H9 (cell line): ENCODE results near the gene CMTM2. TPM values are rescaled to one million over a fixed set of nuclear protein-coding genes. Genes with fewer than 3 reads are reported as not detected.

Experiments
- DNase-seq: peaks from one replicate; pipeline ENCODE4 v3.0.0-alpha.2; 2017
- H2AFZ ChIP-seq: one replicate; pipeline ENCODE4 v1.6.1; 2013; ENCODE audit warnings: mild to moderate bottlenecking, low read length, control low read depth, moderate library complexity
- H2AK5ac ChIP-seq: 2 replicates; pipeline ENCODE4 v1.6.1; 2013; ENCODE audit warnings: low read length, control low read depth, mixed read lengths; ENCODE audit not compliant: insufficient read length
- H2BK120ac ChIP-seq: one replicate; pipeline ENCODE4 v1.6.1; 2013; ENCODE audit warnings: low read depth, mild to moderate bottlenecking, low read length, control low read depth, inconsistent platforms; ENCODE audit not compliant: poor library complexity, severe bottlenecking
- H2BK12ac ChIP-seq: 2 replicates; pipeline ENCODE4 v1.6.1; 2013; ENCODE audit warnings: low read length, control low read depth, mixed read lengths, low read depth; ENCODE audit not compliant: insufficient read length
- H2BK15ac ChIP-seq: 2 replicates; pipeline ENCODE4 v1.6.1; 2013; ENCODE audit warnings: low read depth, low read length, control low read depth
- H2BK20ac ChIP-seq: one replicate; pipeline ENCODE4 v1.6.1; 2013; ENCODE audit warnings: low read depth, mild to moderate bottlenecking, low read length, control low read depth, inconsistent platforms; ENCODE audit not compliant: poor library complexity, severe bottlenecking
- H2BK5ac ChIP-seq: 2 replicates; pipeline ENCODE4 v1.6.1; 2013; ENCODE audit warnings: low read length, control low read depth, mixed read lengths; ENCODE audit not compliant: insufficient read length
- H3K14ac ChIP-seq: 2 replicates; pipeline ENCODE4 v1.6.1; 2013; ENCODE audit warnings: low read length, control low read depth; ENCODE audit not compliant: insufficient read depth
- H3K18ac ChIP-seq: 2 replicates; pipeline ENCODE4 v1.6.1; 2013; ENCODE audit warnings: low read depth, mild to moderate bottlenecking, mixed read lengths, low read length, control low read depth; ENCODE audit not compliant: insufficient read length
- H3K23ac ChIP-seq: 2 replicates; pipeline ENCODE4 v1.6.1; 2013; ENCODE audit warnings: low read length, control low read depth, mixed read lengths, low read depth; ENCODE audit not compliant: insufficient read length
- H3K23me2 ChIP-seq: 2 replicates; pipeline ENCODE4 v1.6.1; 2013; ENCODE audit warnings: low read depth, mild to moderate bottlenecking, mixed read lengths, low read length, control low read depth; ENCODE audit not compliant: insufficient read length, poor library complexity, severe bottlenecking
- H3K27ac ChIP-seq: 2 replicates; pipeline ENCODE4 v1.5.1; 2013; ENCODE audit warnings: low read length, control low read depth, mixed read lengths, low read depth; ENCODE audit not compliant: insufficient read length
- H3K27me3 ChIP-seq: 2 replicates; pipeline ENCODE4 v1.6.1; 2013; ENCODE audit warnings: low read length, control low read depth, inconsistent platforms; ENCODE audit not compliant: insufficient read depth
- H3K4ac ChIP-seq: 2 replicates; pipeline ENCODE4 v1.6.1; 2013; ENCODE audit warnings: low read depth, mild to moderate bottlenecking, control low read depth, inconsistent platforms, low read length, moderate library complexity
- H3K4me1 ChIP-seq: 2 replicates; pipeline ENCODE4 v1.6.1; 2013; ENCODE audit warnings: low read length, control low read depth, inconsistent platforms; ENCODE audit not compliant: insufficient read depth
- H3K4me2 ChIP-seq: 2 replicates; pipeline ENCODE4 v1.6.1; 2013; ENCODE audit warnings: low read length, control low read depth, mixed read lengths; ENCODE audit not compliant: insufficient read length, insufficient read depth
- H3K56ac ChIP-seq: 2 replicates; pipeline ENCODE4 v1.6.1; 2013; ENCODE audit warnings: low read depth, mild to moderate bottlenecking, mixed read lengths, low read length, control low read depth; ENCODE audit not compliant: insufficient read length
- H3K79me1 ChIP-seq: 2 replicates; pipeline ENCODE4 v1.6.1; 2013; ENCODE audit warnings: low read depth, mild to moderate bottlenecking, moderate library complexity, low read length, control low read depth, inconsistent platforms; ENCODE audit not compliant: insufficient read depth, poor library complexity, severe bottlenecking
- H3K79me2 ChIP-seq: 2 replicates; pipeline ENCODE4 v1.6.1; 2013; ENCODE audit warnings: low read length, control low read depth, inconsistent platforms; ENCODE audit not compliant: insufficient read depth
- H3K9ac ChIP-seq: 2 replicates; pipeline ENCODE4 v1.6.1; 2013; ENCODE audit warnings: low read length, control low read depth, mixed read lengths; ENCODE audit not compliant: insufficient read length; ENCODE audit errors: extremely low read depth
- H3K9me3 ChIP-seq: one replicate; pipeline ENCODE4 v1.6.1; 2013; ENCODE audit warnings: low read depth, low read length, inconsistent platforms; ENCODE audit not compliant: control insufficient read depth
- H3T11ph ChIP-seq: one replicate; pipeline ENCODE4 v1.6.1; 2013; ENCODE audit warnings: mild to moderate bottlenecking, low read length, control low read depth, inconsistent platforms
- H4K20me1 ChIP-seq: one replicate; pipeline ENCODE4 v1.6.1; 2013; ENCODE audit not compliant: control insufficient read depth, insufficient read length, insufficient read depth
- H4K5ac ChIP-seq: 2 replicates; pipeline ENCODE4 v1.6.1; 2013; ENCODE audit warnings: low read depth, mild to moderate bottlenecking, mixed read lengths, low read length, control low read depth; ENCODE audit not compliant: insufficient read length
- H4K8ac ChIP-seq: replicated peaks from 2 replicates; pipeline ENCODE4 v1.6.1; 2013; ENCODE audit warnings: low read length, control low read depth, mixed read lengths, low read depth; ENCODE audit not compliant: insufficient read length
- H4K91ac ChIP-seq: 2 replicates; pipeline ENCODE4 v1.6.1; 2013; ENCODE audit warnings: low read depth, mild to moderate bottlenecking, moderate library complexity, mixed read lengths, low read length, control low read depth; ENCODE audit not compliant: insufficient read length
- H3K27ac Mint-ChIP-seq, 3 experiments: 2 replicates in 2 of 3; 3 replicates in 1 of 3; pipeline ENCODE4 v1.8.0; 2020 to 2021; ENCODE audit warnings: mixed read lengths in 3 of 3, mild to moderate bottlenecking in 1 of 3, moderate library complexity in 1 of 3
- H3K27me3 Mint-ChIP-seq: 2 replicates; pipeline ENCODE4 v1.8.0; 2021; ENCODE audit warnings: low read depth, mild to moderate bottlenecking, moderate library complexity, mixed read lengths
- H3K36me3 Mint-ChIP-seq, 3 experiments: 2 replicates in 2 of 3; 3 replicates in 1 of 3; pipeline ENCODE4 v1.8.0; 2020 to 2021; ENCODE audit warnings: low read depth in 3 of 3, mixed read lengths in 3 of 3; ENCODE audit not compliant: insufficient read depth in 1 of 3
- H3K4me1 Mint-ChIP-seq, 2 experiments: 2 replicates each; pipeline ENCODE4 v1.8.0; 2020; ENCODE audit warnings: mixed read lengths in 2 of 2
- H3K4me3 Mint-ChIP-seq, 2 experiments: 2 replicates in 1 of 2; 3 replicates in 1 of 2; pipeline ENCODE4 v1.8.0; 2020 to 2021; ENCODE audit warnings: mild to moderate bottlenecking in 2 of 2, mixed read lengths in 2 of 2, moderate library complexity in 1 of 2
- H3K9me3 Mint-ChIP-seq, 2 experiments: 2 replicates in 1 of 2; 3 replicates in 1 of 2; pipeline ENCODE4 v1.8.0; 2020; ENCODE audit warnings: mild to moderate bottlenecking in 2 of 2, mixed read lengths in 2 of 2, moderate library complexity in 1 of 2
- CTCF ChIP-seq: fragments of 200-600 bp; sonication (generic); conservative IDR thresholded peaks from 3 replicates; pipeline ENCODE4 v1.8.0; 2021; ENCODE audit warnings: antibody characterized with exemption, mild to moderate bottlenecking
- WGBS: extraction: QIAGEN DNeasy Blood & Tissue Kit; methylation state at CpG from one replicate; pipeline ENCODE4 v1.1.7; 2013; ENCODE audit warnings: missing lambda C conversion rate, low lambda C conversion rate, mixed read lengths; ENCODE audit not compliant: insufficient read length; ENCODE audit errors: extremely low coverage; 5-methylcytosine and 5-hydroxymethylcytosine counted together
- total RNA-seq: library from RNA; stranded (reverse); gene quantifications from 2 replicates; pipeline ENCODE4 v1.2.1, GENCODE V29; 2021

Gene CMTM2
- total RNA-seq, 1 experiment from 2014 or later, result not detected

- Histone ChIP-seq H3K18ac (no peak overlapping the region), H4K20me1 (no peaks in the 10 kb centered on the region), H3K4me1 (no peaks in the 10 kb centered on the region), H3K79me1 (no peaks in the 10 kb centered on the region), H3K23me2 (no peaks in the 10 kb centered on the region), H4K8ac (no peak overlapping the region), H2BK12ac (no peak overlapping the region), H3K9ac (no peak overlapping the region), H2BK120ac (no peak overlapping the region), H3K4ac (no peak overlapping the region), H3T11ph (no peak overlapping the region), H3K9me3 (no peaks in the 10 kb centered on the region), H3K79me2 (no peaks in the 10 kb centered on the region), H2AFZ (no peak overlapping the region), H3K14ac (no peak overlapping the region), H2BK15ac (no peak overlapping the region), H2AK5ac (no peak overlapping the region), H3K4me2 (no peak overlapping the region), H4K91ac (no peak overlapping the region), H3K27me3 (peaks cover 13% of the 10 kb centered on the region; the same call in 1 of the 2 replicates), H2BK20ac (no peak overlapping the region), H2BK5ac (no peak overlapping the region), H3K56ac (no peak overlapping the region), H3K23ac (no peak overlapping the region), H4K5ac (no peak overlapping the region), H3K27ac (no peak overlapping the region)
- H3K4me1 Mint-ChIP-seq, result peaks cover 6 to 7% of the 10 kb centered on the region in 2 experiments
- no peaks in the 10 kb centered on the region for H3K9me3 Mint-ChIP-seq
- no peak overlapping the region for H3K27ac Mint-ChIP-seq
- H3K27me3 Mint-ChIP-seq, result peaks cover 26% of the 10 kb centered on the region
- H3K4me3 Mint-ChIP-seq, result no peak overlapping the region
- H3K36me3 Mint-ChIP-seq, result no peaks in the 10 kb centered on the region
- WGBS, result no CpG with 5 or more reads among the region's 3 CpGs
- no peak for TF ChIP-seq CTCF
- no peak for DNase-seq
Observed at GRCh38 chr16:66574531-66574930, 4.7 kb upstream of the CMTM2 start.
